ENCODE results near the gene CGN. TPM values are rescaled to one million over a fixed set of nuclear protein-coding genes. Genes with fewer than 3 reads are reported as not detected.
A peak's percentile ranks its signal among the peaks of the same experiment; 100 is the strongest.

The CGN gene, protein sequence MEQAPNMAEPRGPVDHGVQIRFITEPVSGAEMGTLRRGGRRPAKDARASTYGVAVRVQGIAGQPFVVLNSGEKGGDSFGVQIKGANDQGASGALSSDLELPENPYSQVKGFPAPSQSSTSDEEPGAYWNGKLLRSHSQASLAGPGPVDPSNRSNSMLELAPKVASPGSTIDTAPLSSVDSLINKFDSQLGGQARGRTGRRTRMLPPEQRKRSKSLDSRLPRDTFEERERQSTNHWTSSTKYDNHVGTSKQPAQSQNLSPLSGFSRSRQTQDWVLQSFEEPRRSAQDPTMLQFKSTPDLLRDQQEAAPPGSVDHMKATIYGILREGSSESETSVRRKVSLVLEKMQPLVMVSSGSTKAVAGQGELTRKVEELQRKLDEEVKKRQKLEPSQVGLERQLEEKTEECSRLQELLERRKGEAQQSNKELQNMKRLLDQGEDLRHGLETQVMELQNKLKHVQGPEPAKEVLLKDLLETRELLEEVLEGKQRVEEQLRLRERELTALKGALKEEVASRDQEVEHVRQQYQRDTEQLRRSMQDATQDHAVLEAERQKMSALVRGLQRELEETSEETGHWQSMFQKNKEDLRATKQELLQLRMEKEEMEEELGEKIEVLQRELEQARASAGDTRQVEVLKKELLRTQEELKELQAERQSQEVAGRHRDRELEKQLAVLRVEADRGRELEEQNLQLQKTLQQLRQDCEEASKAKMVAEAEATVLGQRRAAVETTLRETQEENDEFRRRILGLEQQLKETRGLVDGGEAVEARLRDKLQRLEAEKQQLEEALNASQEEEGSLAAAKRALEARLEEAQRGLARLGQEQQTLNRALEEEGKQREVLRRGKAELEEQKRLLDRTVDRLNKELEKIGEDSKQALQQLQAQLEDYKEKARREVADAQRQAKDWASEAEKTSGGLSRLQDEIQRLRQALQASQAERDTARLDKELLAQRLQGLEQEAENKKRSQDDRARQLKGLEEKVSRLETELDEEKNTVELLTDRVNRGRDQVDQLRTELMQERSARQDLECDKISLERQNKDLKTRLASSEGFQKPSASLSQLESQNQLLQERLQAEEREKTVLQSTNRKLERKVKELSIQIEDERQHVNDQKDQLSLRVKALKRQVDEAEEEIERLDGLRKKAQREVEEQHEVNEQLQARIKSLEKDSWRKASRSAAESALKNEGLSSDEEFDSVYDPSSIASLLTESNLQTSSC
- total RNA-seq: 1 to 10 TPM; 2.6 to 2.7 TPM
- 1 to 10 TPM in 2 of 3 donors, under 1 TPM in 1; 0.08 to 1.3 (median 1.0) TPM for polyA plus RNA-seq
- total RNA-seq: 0 to 3.0 (median 2.3) reads per million in 6 experiments

DNA sequence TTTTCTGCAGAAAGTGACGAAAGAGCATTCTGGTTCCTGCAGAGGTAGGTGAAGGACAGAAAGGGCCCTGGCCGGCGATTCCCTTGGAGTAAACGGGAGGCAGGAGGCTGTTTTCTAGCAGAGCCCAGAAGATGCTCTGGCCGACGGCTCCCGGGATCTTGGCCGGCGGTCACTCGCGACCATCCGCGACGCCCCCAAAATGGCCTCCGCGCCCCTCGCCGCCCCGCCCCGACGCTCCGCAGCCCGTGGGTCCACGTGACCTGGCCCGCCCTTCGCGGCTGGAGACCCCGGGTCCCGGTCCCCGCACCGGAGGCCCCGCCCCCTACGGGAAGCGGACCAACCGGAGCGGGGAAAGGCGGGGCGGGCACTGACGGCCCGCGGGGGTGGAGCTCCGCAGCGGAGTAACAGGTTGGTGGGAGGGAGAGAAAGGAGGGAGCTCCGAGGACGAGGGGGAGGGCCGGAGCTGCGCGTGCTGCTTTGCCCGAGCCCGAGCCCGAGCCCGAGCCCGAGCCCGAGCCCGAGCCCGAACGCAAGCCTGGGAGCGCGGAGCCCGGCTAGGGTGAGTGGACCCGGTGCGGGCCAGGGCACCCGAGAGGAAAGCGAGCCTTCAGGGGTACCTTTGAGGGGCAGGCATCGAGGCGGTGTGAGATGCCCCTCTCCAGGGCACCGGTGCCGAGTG is at the start of gene CGN:
TSS of gene CGN (plus strand) at position 431 of the 679 bp plus-strand sequence. CDS start 7,133 bp downstream, outside the sequence.
- DNase-seq (peak; percentile 73 to 93 (median 84)), ATAC-seq (peak; percentile 95)
- Mint-ChIP-seq H3K27ac (peak within 1 kb of the TSS in 9 of 10 donors; percentile 83 to 95 (median 92)), H3K9me3 (no peaks in the 10 kb centered on the region), H3K27me3 (no peaks in the 10 kb centered on the region), H3K4me3 (peak within 1 kb of the TSS; percentile 88 to 98 (median 94)), H3K36me3 (no peaks in the 10 kb centered on the region), H3K4me1 (peaks cover 7 to 31% (median 22%) of the 10 kb centered on the region in 4 donors)
- POLR2A ChIA-PET: interaction anchor here (0.6 to 1.8 kb wide), 6 partner anchors 31 to 401 kb away, joined by 3 to 12 read pairs (median 6); partner anchors contain the start of genes POGZ and PSMB4

DNA sequence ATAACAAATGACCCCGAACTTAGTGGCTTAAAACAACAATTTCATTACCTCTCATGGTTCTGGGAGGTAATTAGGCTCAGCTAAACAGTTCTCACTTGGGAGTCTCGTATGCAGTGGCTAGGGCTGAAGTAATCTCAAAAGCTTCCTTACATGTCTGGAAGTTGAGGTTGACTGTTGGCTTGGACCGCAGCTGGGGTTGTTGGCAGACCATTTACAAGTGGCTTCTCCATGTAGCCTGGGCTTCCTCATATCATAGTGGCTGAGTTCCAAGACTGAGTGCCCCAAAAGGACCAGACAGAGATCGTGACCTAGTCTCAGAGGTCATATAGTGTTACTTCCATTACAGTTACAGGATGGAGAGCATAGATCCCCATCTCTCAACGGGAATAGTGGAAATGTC is 49.5 kb upstream of the CGN start:
- POLR2A ChIA-PET: interaction anchor here (0.5 kb wide), 1 partner anchor 9 kb away, joined by 4 read pairs; no protein-coding TSS in a partner anchor
- H3K4me1 Mint-ChIP-seq: peaks cover 6 to 18% (median 13%) of the 10 kb centered on the region in 4 donors
- H3K36me3 Mint-ChIP-seq: peaks cover 0 to 6% (median 0%) of the 10 kb centered on the region in 3 donors
- peaks cover 0 to 2% (median 0%) of the 10 kb centered on the region in 9 donors for H3K9me3 Mint-ChIP-seq
- ATAC-seq (no peak), DNase-seq (no peak)
- no peak overlapping the region for H3K4me3 Mint-ChIP-seq
- H3K27ac Mint-ChIP-seq: peak overlapping the region in 1 of 10 donors; percentile 21
- peaks cover 18 to 34% (median 27%) of the 10 kb centered on the region in 5 donors for H3K27me3 Mint-ChIP-seq

DNA sequence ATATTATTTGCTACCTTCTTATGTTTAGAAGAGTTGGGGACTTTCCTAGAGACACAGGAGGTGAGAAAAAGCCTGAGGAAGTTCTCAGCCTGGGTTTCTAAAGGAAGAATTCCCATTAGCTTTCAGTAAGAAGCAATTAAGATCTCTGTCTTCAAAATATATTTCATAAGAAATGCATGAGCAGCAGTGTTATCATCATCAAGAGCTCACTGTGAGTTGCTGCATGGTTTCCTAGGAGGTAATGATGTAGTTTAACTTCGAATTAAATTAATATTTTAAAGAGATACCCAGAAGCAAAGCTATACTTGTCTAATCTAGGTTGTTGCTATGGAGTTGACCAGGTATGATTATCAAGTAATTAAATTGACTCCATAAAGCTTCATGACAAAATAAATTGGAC is 46.2 kb upstream of the CGN start:
- Mint-ChIP-seq H3K36me3 (no peaks in the 10 kb centered on the region), H3K27ac (no peak overlapping the region), H3K4me1 (peaks cover 0 to 3% (median 1%) of the 10 kb centered on the region in 4 donors), H3K9me3 (no peaks in the 10 kb centered on the region), H3K4me3 (no peak overlapping the region), H3K27me3 (peaks cover 19 to 40% (median 25%) of the 10 kb centered on the region in 5 donors)
- DNase-seq (no peak), ATAC-seq (no peak)
- POLR2A ChIA-PET: interaction anchor here (0.7 kb wide), 1 partner anchor 359 kb away, joined by 8 read pairs; no protein-coding TSS in a partner anchor

DNA sequence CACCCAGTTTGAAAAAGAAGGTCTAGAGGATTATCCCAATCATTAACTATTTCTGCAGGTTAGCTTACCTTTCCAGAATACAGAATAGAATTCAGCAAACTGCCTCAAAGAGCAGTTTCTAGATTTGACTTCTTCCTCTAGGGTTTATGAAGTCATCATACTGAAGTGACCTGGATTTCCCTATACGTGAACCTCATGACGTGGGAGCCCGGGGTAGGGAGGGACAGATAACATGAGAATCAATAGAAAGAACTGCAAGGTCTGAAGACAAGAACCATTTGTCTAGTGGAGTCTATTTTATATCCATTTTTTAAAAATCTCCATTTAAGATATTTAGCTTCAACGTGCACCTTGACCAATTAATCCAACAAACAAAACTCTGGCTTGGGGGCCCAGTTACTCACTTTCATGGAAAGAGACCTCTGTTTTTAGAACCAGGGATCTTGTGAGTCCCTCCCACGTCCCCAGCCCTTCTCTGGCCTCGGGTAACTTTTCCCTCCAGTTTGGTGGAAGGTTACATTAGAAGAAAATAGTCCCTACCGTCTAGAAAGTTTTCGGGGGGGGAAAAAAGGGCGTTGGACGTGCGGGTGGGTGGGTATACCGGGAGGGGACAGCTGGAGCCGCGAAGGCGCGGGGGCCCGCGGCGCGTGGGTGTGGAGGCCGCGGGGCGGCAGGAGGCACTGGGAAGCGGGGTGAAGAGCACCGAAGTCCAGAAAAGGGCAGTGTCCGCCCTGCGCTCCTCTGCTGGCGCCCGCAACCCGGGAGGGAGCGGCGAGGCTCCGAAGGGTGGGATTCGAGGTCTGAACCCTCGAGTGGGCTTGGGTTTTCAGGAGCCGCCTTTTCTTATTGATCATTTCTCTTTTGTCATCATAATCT is 38.1 kb upstream of the CGN start:
- peaks cover 0 to 8% (median 4%) of the 10 kb centered on the region in 5 donors for H3K27me3 Mint-ChIP-seq
- H3K4me1 Mint-ChIP-seq: peaks cover 5 to 12% (median 8%) of the 10 kb centered on the region in 4 donors
- H3K9me3 Mint-ChIP-seq: no peaks in the 10 kb centered on the region
- no peaks in the 10 kb centered on the region for H3K36me3 Mint-ChIP-seq
- POLR2A ChIA-PET: interaction anchor here (0.5 to 5.8 kb wide), 4 partner anchors 14 to 138 kb away, joined by 3 to 39 read pairs (median 5); partner anchors contain the start of genes CGN and POGZ
- peak overlapping the region; percentile 69 to 89 (median 83) for H3K4me3 Mint-ChIP-seq
- DNase-seq (peak in 7 of 10 donors; percentile 6 to 33 (median 20)), ATAC-seq (peak; percentile 36 to 91)
- H3K27ac Mint-ChIP-seq: peak overlapping the region; percentile 7 to 87 (median 74)

DNA sequence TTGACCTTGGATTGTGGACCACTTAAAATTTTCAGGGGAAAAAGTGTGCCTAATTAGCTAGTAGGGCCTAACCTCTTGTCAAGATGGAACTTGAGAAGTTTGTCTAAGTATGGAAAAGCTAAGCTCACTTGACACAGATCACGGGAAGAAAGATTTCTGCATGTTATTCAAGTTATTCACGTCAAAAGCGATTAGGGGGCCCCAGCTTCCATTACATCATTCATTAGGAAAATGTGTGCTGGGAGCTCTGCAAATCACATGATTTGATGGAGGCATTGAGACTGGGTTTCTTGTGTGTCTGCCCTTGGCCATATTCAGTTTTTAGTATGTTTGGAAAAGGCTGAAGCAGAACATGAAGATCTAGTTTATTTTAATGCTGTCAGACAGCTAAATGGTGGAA is 36.4 kb upstream of the CGN start:
- Mint-ChIP-seq H3K27me3 (peaks cover 0 to 8% (median 4%) of the 10 kb centered on the region in 5 donors), H3K4me1 (peaks cover 5 to 12% (median 8%) of the 10 kb centered on the region in 4 donors), H3K4me3 (no peak overlapping the region), H3K36me3 (no peaks in the 10 kb centered on the region), H3K27ac (no peak overlapping the region), H3K9me3 (no peaks in the 10 kb centered on the region)
- no peak for DNase-seq
- POLR2A ChIA-PET: interaction anchor here (5.8 kb wide), 1 partner anchor 16 kb away, joined by 39 read pairs; the partner anchor contains the start of gene POGZ
- ATAC-seq: no peak

DNA sequence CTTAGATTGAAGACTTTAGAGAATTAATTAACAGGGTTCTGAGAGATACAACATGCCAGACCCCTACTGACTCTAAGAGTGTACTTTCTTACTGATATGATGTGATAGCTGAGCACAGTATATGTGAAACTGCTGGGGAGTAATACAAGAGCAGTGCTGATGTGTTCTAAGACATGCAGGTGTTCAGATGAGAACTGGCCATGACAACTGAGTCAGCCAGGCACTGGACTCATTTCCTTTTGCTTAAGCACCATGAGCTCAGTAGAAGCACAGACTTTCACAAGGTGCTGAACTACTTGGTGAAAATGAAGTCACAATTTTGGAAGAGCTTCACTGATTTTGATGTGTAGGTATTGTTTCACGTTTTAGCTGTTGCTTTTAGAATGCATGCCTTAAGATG is 36.0 kb upstream of the CGN start:
- H3K36me3 Mint-ChIP-seq: no peaks in the 10 kb centered on the region
- POLR2A ChIA-PET: interaction anchor here (0.6 to 5.8 kb wide), 4 partner anchors 9 to 734 kb away, joined by 3 to 39 read pairs (median 4); partner anchors contain the start of gene POGZ
- H3K9me3 Mint-ChIP-seq: no peaks in the 10 kb centered on the region
- H3K27me3 Mint-ChIP-seq: peaks cover 0 to 8% (median 4%) of the 10 kb centered on the region in 5 donors
- H3K4me1 Mint-ChIP-seq: peaks cover 5 to 12% (median 8%) of the 10 kb centered on the region in 4 donors
- DNase-seq: no peak
- H3K27ac Mint-ChIP-seq: no peak overlapping the region
- no peak overlapping the region for H3K4me3 Mint-ChIP-seq
- ATAC-seq: no peak

DNA sequence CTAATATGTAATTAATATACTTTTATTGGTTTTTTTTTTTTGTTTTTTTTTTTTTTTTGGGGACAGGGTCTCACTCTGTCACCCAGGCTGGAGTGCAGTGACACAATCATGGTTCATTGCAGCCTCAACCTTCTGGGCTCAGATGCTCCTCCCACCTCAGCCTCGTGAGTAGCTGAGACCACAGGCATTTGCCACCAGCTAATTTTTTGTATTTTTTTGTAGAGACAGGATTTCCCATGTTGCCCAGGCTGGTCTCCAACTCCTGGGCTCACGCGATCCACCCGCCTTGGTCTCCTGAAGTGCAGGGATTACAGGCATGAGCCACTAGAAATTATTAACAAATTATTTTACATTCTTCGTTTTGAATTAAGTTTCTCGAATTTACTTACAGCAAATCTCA is 35.1 kb upstream of the CGN start:
- no peak for DNase-seq
- Mint-ChIP-seq H3K4me1 (peaks cover 5 to 12% (median 8%) of the 10 kb centered on the region in 4 donors), H3K27me3 (peaks cover 0 to 8% (median 4%) of the 10 kb centered on the region in 5 donors), H3K27ac (no peak overlapping the region), H3K9me3 (no peaks in the 10 kb centered on the region), H3K4me3 (no peak overlapping the region), H3K36me3 (no peaks in the 10 kb centered on the region)
- no peak for ATAC-seq
- POLR2A ChIA-PET: interaction anchor here (2.3 kb wide), 1 partner anchor 17 kb away, joined by 7 read pairs; the partner anchor contains the start of gene POGZ

DNA sequence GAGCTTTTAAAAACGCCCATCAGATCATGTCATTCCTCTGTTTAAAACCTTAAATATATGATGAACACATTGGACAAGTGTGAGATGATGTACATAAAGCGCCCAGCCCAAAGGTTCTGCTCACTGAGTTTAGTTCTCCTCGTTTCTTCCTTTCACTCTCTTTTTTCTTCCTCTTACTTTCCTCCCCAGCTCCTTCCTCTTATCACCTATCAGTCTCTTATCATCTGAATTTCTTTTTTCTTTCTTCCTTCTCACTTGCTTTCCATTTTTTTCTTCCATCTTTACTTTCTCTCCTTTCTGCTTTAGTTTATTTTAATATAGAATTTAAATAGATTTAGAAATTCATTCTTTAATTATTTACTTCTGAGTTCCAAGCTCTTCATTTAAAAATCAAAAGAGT is 34.1 kb upstream of the CGN start:
- DNase-seq (no peak), ATAC-seq (no peak)
- Mint-ChIP-seq H3K36me3 (peaks cover 0 to 4% (median 3%) of the 10 kb centered on the region in 3 donors), H3K4me1 (peaks cover 5 to 12% (median 8%) of the 10 kb centered on the region in 4 donors), H3K4me3 (no peak overlapping the region), H3K27ac (peak overlapping the region in 2 of 10 donors; percentile 2 to 22), H3K9me3 (peaks cover 0 to 4% (median 1%) of the 10 kb centered on the region in 9 donors), H3K27me3 (peaks cover 0 to 8% (median 4%) of the 10 kb centered on the region in 5 donors)
- POLR2A ChIA-PET: interaction anchor here (2.3 kb wide), 1 partner anchor 18 kb away, joined by 7 read pairs; the partner anchor contains the start of gene POGZ

DNA sequence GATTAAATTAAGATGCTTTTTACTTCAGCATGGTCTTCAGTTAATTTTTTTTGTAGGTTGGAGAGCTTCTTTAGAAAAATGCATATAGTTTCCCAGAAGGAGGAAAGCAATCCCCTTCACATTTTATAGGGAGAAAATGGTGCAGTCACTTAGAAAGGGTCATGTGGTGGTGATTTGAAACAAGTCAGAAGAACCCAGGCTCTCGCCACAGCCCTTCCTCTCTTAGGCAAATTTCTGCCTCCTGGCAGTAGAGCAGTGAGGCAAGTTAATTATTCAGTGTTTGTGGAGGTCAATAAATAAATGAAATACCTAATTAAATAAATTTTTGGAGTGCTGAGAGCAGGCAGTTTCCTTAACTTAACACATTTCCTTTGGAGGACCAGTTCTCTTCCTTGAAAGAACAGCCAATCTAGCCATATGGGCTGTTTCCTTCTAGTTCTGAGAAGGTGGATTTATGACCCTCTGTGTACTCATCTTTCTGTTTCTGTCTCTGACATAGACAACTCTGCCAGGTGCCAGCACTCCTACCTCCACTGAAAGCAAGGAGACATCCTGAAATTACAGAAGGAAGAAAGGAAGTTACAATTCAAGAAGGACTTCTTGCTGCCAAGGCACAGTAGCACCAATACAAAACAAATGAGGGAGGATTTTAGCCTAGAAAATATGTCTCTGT is 32.9 kb upstream of the CGN start:
- no peak overlapping the region for H3K27ac Mint-ChIP-seq
- H3K9me3 Mint-ChIP-seq: peaks cover 0 to 5% (median 1%) of the 10 kb centered on the region in 9 donors
- no peak for ATAC-seq
- peaks cover 0 to 4% (median 4%) of the 10 kb centered on the region in 3 donors for H3K36me3 Mint-ChIP-seq
- POLR2A ChIA-PET: interaction anchor here (0.5 to 2.3 kb wide), 2 partner anchors 19 to 27 kb away, joined by 3 to 7 read pairs; partner anchors contain the start of gene POGZ
- peaks cover 0 to 8% (median 4%) of the 10 kb centered on the region in 5 donors for H3K27me3 Mint-ChIP-seq
- no peak for DNase-seq
- no peak overlapping the region for H3K4me3 Mint-ChIP-seq
- H3K4me1 Mint-ChIP-seq: peaks cover 0 to 5% (median 2%) of the 10 kb centered on the region in 4 donors

DNA sequence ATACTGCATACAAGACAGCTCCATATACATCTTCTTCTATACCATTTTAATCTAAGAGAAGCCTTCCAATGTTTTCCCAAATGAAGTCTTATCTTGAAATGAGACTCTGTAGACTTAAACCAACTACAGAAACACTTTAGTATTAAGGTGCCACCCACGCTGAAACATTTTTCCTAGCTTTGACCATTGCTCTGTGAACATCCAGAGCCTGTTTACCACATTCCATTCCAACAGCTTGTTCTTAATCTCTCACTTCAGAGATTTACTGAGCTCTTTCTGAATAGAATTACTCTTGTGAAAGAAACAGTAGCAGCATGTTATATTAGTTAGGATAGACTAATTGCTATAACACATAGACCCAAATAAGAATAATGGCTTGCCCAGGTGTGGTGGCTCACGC is 32.3 kb upstream of the CGN start:
- H3K4me1 Mint-ChIP-seq: peaks cover 0 to 2% (median 2%) of the 10 kb centered on the region in 4 donors
- DNase-seq (no peak), ATAC-seq (no peak)
- peaks cover 0 to 8% (median 4%) of the 10 kb centered on the region in 5 donors for H3K27me3 Mint-ChIP-seq
- POLR2A ChIA-PET: no interaction called here
- H3K4me3 Mint-ChIP-seq: no peak overlapping the region
- H3K36me3 Mint-ChIP-seq: peaks cover 0 to 4% (median 4%) of the 10 kb centered on the region in 3 donors
- no peak overlapping the region for H3K27ac Mint-ChIP-seq
- peaks cover 0 to 5% (median 1%) of the 10 kb centered on the region in 9 donors for H3K9me3 Mint-ChIP-seq

All from naive thymus-derived CD8-positive, alpha-beta T cell (primary cell).